DND-41 (cell line): ENCODE results near the gene RASSF6.

ENCODE experiments used
- ATAC-seq: fragments of 200-7000 bp; cut with Tn5 transposase; 3 replicates; pipeline ENCODE4 v1.9.1; 2021; ENCODE audit warnings: low read depth; ENCODE audit not compliant: insufficient read depth
- DNase-seq: peaks from one replicate; pipeline ENCODE4 v3.0.0-alpha.2; 2020
- H2AFZ ChIP-seq: 2 replicates; pipeline ENCODE4 v1.6.0; 2012; ENCODE audit warnings: low read depth, low read length
- H3K27ac ChIP-seq: 2 replicates; pipeline ENCODE4 v1.5.1; 2012; ENCODE audit warnings: low read length, inconsistent platforms
- H3K27me3 ChIP-seq: fragments of 200-600 bp; sonication (generic); 2 replicates; pipeline ENCODE4 v1.6.0; 2012; ENCODE audit warnings: low read length, mild to moderate bottlenecking, inconsistent platforms; ENCODE audit not compliant: insufficient read depth, poor library complexity
- H3K36me3 ChIP-seq: 2 replicates; pipeline ENCODE4 v1.5.1; 2012; ENCODE audit warnings: low read length, inconsistent platforms; ENCODE audit not compliant: insufficient read depth
- H3K4me1 ChIP-seq: 2 replicates; pipeline ENCODE4 v1.5.1; 2012; ENCODE audit warnings: mild to moderate bottlenecking, low read length; ENCODE audit not compliant: insufficient read depth
- H3K4me2 ChIP-seq: 2 replicates; pipeline ENCODE4 v1.6.0; 2012; ENCODE audit warnings: mild to moderate bottlenecking, moderate library complexity, low read length, inconsistent platforms; ENCODE audit not compliant: insufficient read depth
- H3K4me3 ChIP-seq, 2 experiments: fragments of 200-600 bp in 1 of 2; shearing (Covaris generic) in 1 of 2; 2 replicates each; pipeline ENCODE4 v1.5.1; 2012 to 2016; ENCODE audit warnings: inconsistent platforms in 2 of 2, low read length in 2 of 2, mild to moderate bottlenecking in 2 of 2, low read depth in 1 of 2, moderate library complexity in 1 of 2
- H3K79me2 ChIP-seq: 2 replicates; pipeline ENCODE4 v1.6.0; 2012; ENCODE audit warnings: low read length, inconsistent platforms; ENCODE audit not compliant: insufficient read depth
- H3K9ac ChIP-seq: 2 replicates; pipeline ENCODE4 v1.6.0; 2012; ENCODE audit warnings: low read depth, mild to moderate bottlenecking, inconsistent platforms, low read length, moderate library complexity
- H3K9me3 ChIP-seq: 2 replicates; pipeline ENCODE4 v1.5.1; 2012; ENCODE audit warnings: low read length, moderate library complexity, mild to moderate bottlenecking, inconsistent platforms; ENCODE audit not compliant: insufficient read depth, severe bottlenecking
- H4K20me1 ChIP-seq: 2 replicates; pipeline ENCODE4 v1.6.0; 2012; ENCODE audit warnings: low read length; ENCODE audit not compliant: insufficient read depth
- EZH2 ChIP-seq: IDR thresholded peaks from 3 replicates; pipeline ENCODE4 v1.6.1; 2012; ENCODE audit warnings: borderline replicate concordance, low read depth, mild to moderate bottlenecking, moderate library complexity, low read length, inconsistent platforms; ENCODE audit not compliant: severe bottlenecking
- TF ChIP-seq, protein P1 (sequence below): IDR thresholded peaks from 2 replicates; pipeline ENCODE4 v1.5.1; 2012; ENCODE audit warnings: borderline replicate concordance, low read length, moderate library complexity, mild to moderate bottlenecking; ENCODE audit not compliant: poor library complexity, severe bottlenecking; ENCODE audit errors: extremely low read depth

The RASSF6 gene

DNA sequence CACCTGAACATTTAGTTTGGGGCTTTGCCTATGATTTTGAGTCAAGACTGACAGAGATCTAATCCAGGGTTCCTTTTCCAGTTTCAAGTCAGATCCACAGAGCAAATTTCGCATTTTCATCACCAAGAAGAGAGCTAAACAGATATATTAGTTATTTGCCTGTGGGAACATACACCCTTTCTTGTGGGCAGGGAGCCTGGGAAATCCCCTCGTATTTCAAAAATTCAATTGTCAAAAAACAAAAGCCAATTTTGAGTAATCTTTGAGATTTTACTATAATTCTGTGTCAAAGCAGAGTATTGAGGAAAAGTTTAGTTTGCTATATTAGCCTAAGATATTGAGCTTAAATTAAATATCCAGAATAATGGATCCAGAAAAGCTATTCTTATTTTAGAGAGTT is 82.1 kb downstream of the RASSF6 start:
- ATAC-seq: no peak
- no peaks in the 10 kb centered on the region for H3K79me2 ChIP-seq
- no peak overlapping the region for H3K27ac ChIP-seq
- H3K9ac ChIP-seq: no peak overlapping the region
- H4K20me1 ChIP-seq: no peaks in the 10 kb centered on the region
- H3K4me3 ChIP-seq: no peak overlapping the region
- no peaks in the 10 kb centered on the region for H3K27me3 ChIP-seq
- TF ChIP-seq, protein P1, sequence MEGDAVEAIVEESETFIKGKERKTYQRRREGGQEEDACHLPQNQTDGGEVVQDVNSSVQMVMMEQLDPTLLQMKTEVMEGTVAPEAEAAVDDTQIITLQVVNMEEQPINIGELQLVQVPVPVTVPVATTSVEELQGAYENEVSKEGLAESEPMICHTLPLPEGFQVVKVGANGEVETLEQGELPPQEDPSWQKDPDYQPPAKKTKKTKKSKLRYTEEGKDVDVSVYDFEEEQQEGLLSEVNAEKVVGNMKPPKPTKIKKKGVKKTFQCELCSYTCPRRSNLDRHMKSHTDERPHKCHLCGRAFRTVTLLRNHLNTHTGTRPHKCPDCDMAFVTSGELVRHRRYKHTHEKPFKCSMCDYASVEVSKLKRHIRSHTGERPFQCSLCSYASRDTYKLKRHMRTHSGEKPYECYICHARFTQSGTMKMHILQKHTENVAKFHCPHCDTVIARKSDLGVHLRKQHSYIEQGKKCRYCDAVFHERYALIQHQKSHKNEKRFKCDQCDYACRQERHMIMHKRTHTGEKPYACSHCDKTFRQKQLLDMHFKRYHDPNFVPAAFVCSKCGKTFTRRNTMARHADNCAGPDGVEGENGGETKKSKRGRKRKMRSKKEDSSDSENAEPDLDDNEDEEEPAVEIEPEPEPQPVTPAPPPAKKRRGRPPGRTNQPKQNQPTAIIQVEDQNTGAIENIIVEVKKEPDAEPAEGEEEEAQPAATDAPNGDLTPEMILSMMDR: no peak
- TF ChIP-seq EZH2: no peak
- H3K4me2 ChIP-seq: no peak overlapping the region
- no peaks in the 10 kb centered on the region for H3K36me3 ChIP-seq
- H3K4me1 ChIP-seq: no peaks in the 10 kb centered on the region
- DNase-seq: no peak
- H3K9me3 ChIP-seq: no peaks in the 10 kb centered on the region
- no peak overlapping the region for H2AFZ ChIP-seq

GRCh38 chr4:73533515-73534422 is 86.5 kb downstream of the RASSF6 start:
- TF ChIP-seq EZH2: no peak
- TF ChIP-seq, protein P1: no peak
- no peaks in the 10 kb centered on the region for H3K4me1 ChIP-seq
- H3K4me2 ChIP-seq: no peak overlapping the region
- no peaks in the 10 kb centered on the region for H3K9me3 ChIP-seq
- no peak overlapping the region for H3K9ac ChIP-seq
- no peak overlapping the region for H2AFZ ChIP-seq
- no peak for DNase-seq
- no peaks in the 10 kb centered on the region for H4K20me1 ChIP-seq
- no peak for ATAC-seq
- H3K4me3 ChIP-seq: no peak overlapping the region
- H3K27ac ChIP-seq: no peak overlapping the region
- H3K27me3 ChIP-seq: no peaks in the 10 kb centered on the region
- H3K79me2 ChIP-seq: no peaks in the 10 kb centered on the region
- no peaks in the 10 kb centered on the region for H3K36me3 ChIP-seq

DNA sequence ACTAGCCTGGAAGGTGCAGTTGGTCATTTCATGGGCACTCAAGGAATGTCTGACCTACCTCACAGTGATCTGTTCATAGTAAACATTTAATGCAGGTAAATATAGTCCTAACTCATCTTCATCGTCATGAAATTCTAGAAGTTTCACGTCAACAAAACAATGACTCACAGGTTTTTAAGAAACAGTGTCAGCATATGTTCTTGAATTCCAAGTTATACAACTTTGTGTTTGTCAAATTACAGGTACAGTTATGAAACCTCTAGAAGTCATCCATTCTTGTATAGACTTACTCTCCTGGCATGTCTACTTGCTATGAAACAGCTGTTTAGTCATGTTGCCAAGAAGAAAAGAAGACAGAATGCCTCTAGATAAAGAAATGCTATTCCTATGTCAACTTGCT is 92.1 kb downstream of the RASSF6 start:
- no peaks in the 10 kb centered on the region for H3K4me1 ChIP-seq
- no peaks in the 10 kb centered on the region for H4K20me1 ChIP-seq
- no peaks in the 10 kb centered on the region for H3K79me2 ChIP-seq
- no peak overlapping the region for H3K4me2 ChIP-seq
- H3K27ac ChIP-seq: no peak overlapping the region
- no peak overlapping the region for H3K4me3 ChIP-seq
- H3K27me3 ChIP-seq: no peaks in the 10 kb centered on the region
- no peak overlapping the region for H3K9ac ChIP-seq
- no peak for TF ChIP-seq EZH2
- TF ChIP-seq, protein P1: no peak
- no peaks in the 10 kb centered on the region for H3K9me3 ChIP-seq
- ATAC-seq (no peak), DNase-seq (no peak)
- H2AFZ ChIP-seq: no peak overlapping the region
- no peaks in the 10 kb centered on the region for H3K36me3 ChIP-seq
